HCT116 (cell line): Measurements from ENCODE around the gene NR1D2. TPM values are rescaled to one million over a fixed set of nuclear protein-coding genes. Genes with fewer than 3 reads are reported as not detected.

Source experiments
- ATAC-seq: fragments of 200-7000 bp; cut with Tn5 transposase; 2 replicates; pipeline ENCODE4 v1.9.1; 2020; ENCODE audit warnings: mild to moderate bottlenecking, moderate library complexity
- BruUV-seq: library from RNA; stranded (reverse); fragments of 400-500 nt; replicated peaks from 2 replicates; lab custom pipeline; 2021; lab: Mats Ljungman, UMichigan
- CTCF ChIA-PET: fragments of 300-600 bp; sonication (Branson Sonifier 250); formaldehyde crosslinking; loops from one replicate; lab custom pipeline; 2021; ENCODE audit warnings: antibody characterized with exemption; lab: Charles Lee
- POLR2A ChIA-PET: fragments of 300-600, 350-600 bp; sonication (Branson Sonifier 250); formaldehyde crosslinking; loops from one replicate; lab custom pipeline; 2021; ENCODE audit warnings: antibody characterized with exemption; lab: Charles Lee
- RAD21 ChIA-PET, 2 experiments: fragments of 300-600 bp; sonication (Branson Sonifier 250); formaldehyde crosslinking; loops; one replicate each; lab custom pipeline; 2023; ENCODE audit warnings: low total read pairs in 2 of 2; ENCODE audit not compliant: uncharacterized antibody in 2 of 2, unreplicated experiment in 2 of 2, low non-redundant PET in 1 of 2; lab: Charles Lee
- DNase-seq: peaks from one replicate; pipeline ENCODE4 v3.0.0-alpha.2; 2010; ENCODE audit warnings: low read depth, low spot score
- H2AFZ ChIP-seq: fragments of 200-600 bp; shearing (Covaris generic), sonication (generic); 2 replicates; pipeline ENCODE4 v1.6.1; 2017; ENCODE audit warnings: low read depth, mixed run types, mixed read lengths, antibody characterized with exemption, low read length; ENCODE audit not compliant: poor library complexity, severe bottlenecking
- H3K27ac ChIP-seq: 2 replicates; pipeline ENCODE4 v1.5.1; 2012; ENCODE audit warnings: low read depth, low read length
- H3K27me3 ChIP-seq: fragments of 200-600 bp; sonication (generic); 2 replicates; pipeline ENCODE4 v1.6.1; 2016; ENCODE audit warnings: mixed run types, low read length, mixed read lengths; ENCODE audit not compliant: insufficient read depth
- H3K36me3 ChIP-seq, 2 experiments: fragments of 200-500 bp in 1 of 2; fragments of 200-600 bp in 1 of 2; sonication (Bioruptor generic) in 1 of 2; sonication (generic) in 1 of 2; 2 replicates each; pipeline versions ENCODE4 v1.5.1 to v1.6.1; 2014 to 2016; ENCODE audit warnings: low read length in 2 of 2, inconsistent platforms in 1 of 2, mixed read lengths in 1 of 2, mixed run types in 1 of 2; ENCODE audit not compliant: insufficient read depth in 2 of 2, control insufficient read depth in 1 of 2
- H3K4me1 ChIP-seq, 2 experiments: fragments of 200-600 bp in 1 of 2; sonication (generic) in 1 of 2; 2 replicates each; pipeline versions ENCODE4 v1.5.1 to v1.6.1; 2012 to 2017; ENCODE audit warnings: low read length in 2 of 2, inconsistent platforms in 1 of 2, mild to moderate bottlenecking in 1 of 2, mixed read lengths in 1 of 2, mixed run types in 1 of 2, moderate library complexity in 1 of 2; ENCODE audit not compliant: insufficient read depth in 2 of 2, control insufficient read depth in 1 of 2
- H3K4me2 ChIP-seq: fragments of 200-600 bp; sonication (generic); 2 replicates; pipeline ENCODE4 v1.6.1; 2017; ENCODE audit warnings: mixed run types, low read length, mixed read lengths
- H3K4me3 ChIP-seq, 2 experiments: fragments of 200-600 bp in 1 of 2; sonication (generic) in 1 of 2; replicated peaks in 1 of 2; 2 replicates each; pipeline ENCODE4 v1.5.1; 2011 to 2016; ENCODE audit warnings: low read length in 2 of 2, control low read depth in 1 of 2, low read depth in 1 of 2, mild to moderate bottlenecking in 1 of 2, mixed read lengths in 1 of 2, mixed run types in 1 of 2
- H3K79me2 ChIP-seq: fragments of 200-600 bp; sonication (generic); 2 replicates; pipeline ENCODE4 v1.6.1; 2017; ENCODE audit warnings: mild to moderate bottlenecking, mixed run types, low read length, moderate library complexity, mixed read lengths; ENCODE audit not compliant: insufficient read depth
- H3K9ac ChIP-seq: fragments of 200-600 bp; sonication (generic); 2 replicates; pipeline ENCODE4 v1.6.1; 2016; ENCODE audit warnings: low read length, mixed read lengths
- H3K9me2 ChIP-seq: fragments of 200-600 bp; sonication (generic), shearing (Covaris generic); 2 replicates; pipeline ENCODE4 v1.6.1; 2017; ENCODE audit warnings: mixed run types, mild to moderate bottlenecking, moderate library complexity; ENCODE audit not compliant: insufficient read depth
- H3K9me3 ChIP-seq, 2 experiments: fragments of 200-500 bp in 1 of 2; fragments of 200-600 bp in 1 of 2; sonication (Bioruptor generic) in 1 of 2; sonication (generic) in 1 of 2; 2 replicates each; pipeline ENCODE4 v1.6.1; 2014 to 2017; ENCODE audit warnings: low read length in 2 of 2, mixed read lengths in 2 of 2, inconsistent platforms in 1 of 2, low read depth in 1 of 2, mild to moderate bottlenecking in 1 of 2, mixed run types in 1 of 2, moderate library complexity in 1 of 2; ENCODE audit not compliant: control insufficient read depth in 1 of 2, insufficient read depth in 1 of 2
- H4K20me1 ChIP-seq: fragments of 200-600 bp; sonication (generic), shearing (Covaris generic); 2 replicates; pipeline ENCODE4 v1.6.1; 2017; ENCODE audit warnings: mixed run types, mild to moderate bottlenecking, moderate library complexity; ENCODE audit not compliant: insufficient read depth
- ATF3 ChIP-seq: IDR thresholded peaks from 2 replicates; pipeline ENCODE4 v1.6.1; 2012
- CBX3 ChIP-seq: IDR thresholded peaks from 2 replicates; pipeline ENCODE4 v1.6.1; 2012; ENCODE audit warnings: low read depth
- POLR2AphosphoS5 ChIP-seq: IDR thresholded peaks from 2 replicates; pipeline ENCODE4 v1.6.1; 2011; ENCODE audit warnings: mild to moderate bottlenecking, low read depth, low read length, moderate library complexity
- RAD21 ChIP-seq: IDR thresholded peaks from 2 replicates; pipeline ENCODE4 v1.6.1; 2012; ENCODE audit warnings: low read depth, mild to moderate bottlenecking
- REST ChIP-seq: IDR thresholded peaks from 2 replicates; pipeline ENCODE4 v1.6.1; 2012; ENCODE audit warnings: low read depth
- SP1 ChIP-seq: IDR thresholded peaks from 2 replicates; pipeline ENCODE4 v1.6.1; 2012; ENCODE audit warnings: low read depth
- YY1 ChIP-seq: IDR thresholded peaks from 2 replicates; pipeline ENCODE4 v1.6.1; 2011; ENCODE audit warnings: low read length, low read depth, moderate library complexity, mild to moderate bottlenecking; ENCODE audit not compliant: insufficient replicate concordance; ENCODE audit errors: extremely low read depth
- intact Hi-C: fragments of 100-400 bp; cut with micrococcal nuclease; formaldehyde crosslinking; loops from 2 replicates; pipeline ENCODE4 v1.10.0; 2022
- total RNA-seq: library from RNA; stranded (reverse); gene quantifications from one replicate; pipeline ENCODE4 v1.2.1, GENCODE V29; 2021; ENCODE audit not compliant: unreplicated experiment
- TF ChIP-seq, protein P1 (sequence below): IDR thresholded peaks from 2 replicates; pipeline ENCODE4 v1.6.1; 2012

Gene NR1D2
- total RNA-seq, 1 experiment from 2014 or later: 60.9 TPM

DNA sequence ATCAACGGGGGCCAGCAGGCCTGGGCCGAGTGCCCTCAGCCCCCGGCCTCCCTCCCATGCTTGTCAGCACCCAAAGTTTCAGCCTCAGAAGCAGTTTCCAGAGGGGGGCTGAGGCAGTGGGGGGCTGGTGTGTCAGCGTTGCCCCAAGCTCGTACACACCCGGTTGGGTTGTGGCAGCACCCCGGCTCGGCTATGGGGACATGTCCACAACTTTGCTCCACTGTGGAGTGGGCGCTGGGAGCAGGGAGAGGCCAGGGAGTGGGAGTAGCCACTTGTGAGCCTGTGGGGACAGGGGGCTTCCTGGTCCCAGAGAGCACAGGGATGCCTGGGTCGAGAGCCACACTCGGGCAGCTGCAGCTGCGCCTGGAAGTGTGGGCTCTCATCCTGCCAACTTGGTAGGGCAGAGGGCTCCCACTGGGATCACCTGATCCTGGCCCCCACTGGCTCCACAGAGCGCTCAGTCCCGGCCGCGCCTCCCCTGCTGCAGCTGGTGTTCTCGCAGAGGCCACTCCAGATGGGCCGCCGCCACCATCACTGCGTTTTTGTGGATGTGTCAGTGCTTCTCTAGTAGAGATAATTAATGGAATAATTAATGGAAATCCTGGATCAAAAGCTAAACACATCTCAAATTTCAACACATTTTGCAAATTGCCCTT is 75.1 kb downstream of the NR1D2 start:
- Histone ChIP-seq H3K27me3 (no peaks in the 10 kb centered on the region), H3K36me3 (no peaks in the 10 kb centered on the region), H3K9me3 (no peaks in the 10 kb centered on the region), H3K4me3 (no peak overlapping the region), H3K79me2 (no peaks in the 10 kb centered on the region), H2AFZ (no peak overlapping the region), H3K9ac (no peak overlapping the region), H4K20me1 (no peaks in the 10 kb centered on the region), H3K4me1 (no peaks in the 10 kb centered on the region), H3K4me2 (no peak overlapping the region), H3K9me2 (no peaks in the 10 kb centered on the region), H3K27ac (no peak overlapping the region)
- intact Hi-C loops: no loop called here
- ChIA-PET CTCF (no interaction called here), RAD21 (interaction anchor here in 1 of 2 experiments (0.6 kb wide), 1 partner anchor 186 kb away, joined by 3 read pairs; no protein-coding TSS in a partner anchor), POLR2A (no interaction called here)
- no peak for TF ChIP-seq ATF3
- TF ChIP-seq, protein P1, sequence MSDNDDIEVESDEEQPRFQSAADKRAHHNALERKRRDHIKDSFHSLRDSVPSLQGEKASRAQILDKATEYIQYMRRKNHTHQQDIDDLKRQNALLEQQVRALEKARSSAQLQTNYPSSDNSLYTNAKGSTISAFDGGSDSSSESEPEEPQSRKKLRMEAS: no peak
- TF ChIP-seq SP1: no peak
- no peak for TF ChIP-seq YY1
- no peak for TF ChIP-seq REST
- TF ChIP-seq CBX3: no peak
- TF ChIP-seq POLR2AphosphoS5: no peak
- no peak for TF ChIP-seq RAD21
- ATAC-seq: no peak
- BruUV-seq: no TSS peak
- no peak for DNase-seq
